Measurements from ENCODE around the gene CYTIP.

Gene CYTIP

GRCh38 chr2:157460897-157461296 lies 17.0 kb upstream of the CYTIP start:
- DNase-seq = no peak

- no peak for DNase-seq
Measured at GRCh38 chr2:157460384-157460837, 16.5 kb upstream of the CYTIP start.

DNA sequence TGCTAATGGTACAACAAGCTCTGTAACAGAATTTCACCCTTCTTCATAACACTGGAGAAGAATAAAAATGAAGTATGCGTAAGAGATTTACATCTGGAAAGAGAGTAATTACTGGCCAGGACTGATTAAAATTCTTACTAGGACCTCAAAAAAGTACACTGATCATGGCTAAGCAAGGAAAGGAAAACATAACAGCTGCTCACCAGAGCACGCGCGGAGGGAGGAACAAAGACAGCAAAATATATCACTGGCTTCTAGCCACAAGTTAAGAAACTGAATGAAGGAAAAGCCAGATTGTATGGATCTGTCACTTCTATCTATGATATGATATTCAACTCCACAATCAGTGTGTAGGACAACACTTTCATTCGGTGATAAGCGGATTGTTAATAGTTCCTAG lies 15.6 kb upstream of the CYTIP start:
- no peak for DNase-seq

DNA sequence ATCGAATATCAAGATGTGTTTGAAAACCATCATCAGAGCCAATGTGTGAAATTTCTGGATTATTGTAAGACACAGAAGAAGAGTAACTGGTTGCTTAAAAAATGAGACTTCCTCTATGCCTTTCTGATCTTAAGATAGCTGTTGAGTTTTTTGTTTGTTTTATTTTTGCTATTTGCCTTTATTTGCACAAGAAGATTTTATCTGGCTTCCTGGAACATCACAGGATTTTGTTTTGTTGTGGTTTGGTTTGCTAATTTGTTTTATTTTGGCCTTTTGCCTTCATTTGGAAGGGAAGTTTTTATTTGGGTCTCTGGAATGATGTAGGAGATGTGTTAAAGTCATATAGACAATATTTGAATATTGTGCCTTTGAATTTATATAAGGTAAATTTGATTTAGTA lies 3.9 kb upstream of the CYTIP start:
- DNase-seq = no peak

DNA sequence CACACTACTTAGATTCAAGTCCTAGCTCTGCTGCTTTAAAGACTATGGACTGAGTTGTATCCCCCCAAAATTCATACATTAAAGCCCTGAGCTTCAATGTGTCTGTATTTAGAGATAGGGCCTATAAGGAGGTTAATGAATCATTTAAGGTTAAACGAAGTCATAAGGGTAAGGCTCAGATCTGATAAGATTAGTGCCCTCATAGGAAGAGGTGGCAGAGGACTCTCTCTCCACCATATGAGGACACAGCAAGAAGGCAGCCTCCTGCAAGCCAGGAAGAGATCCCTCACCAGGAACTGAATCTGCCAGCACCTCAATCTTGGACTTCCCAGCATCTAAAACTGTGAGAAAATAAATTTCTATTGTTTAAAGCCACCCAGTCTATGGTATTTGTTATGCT lies 3.1 kb upstream of the CYTIP start:
- no peak for DNase-seq

DNA sequence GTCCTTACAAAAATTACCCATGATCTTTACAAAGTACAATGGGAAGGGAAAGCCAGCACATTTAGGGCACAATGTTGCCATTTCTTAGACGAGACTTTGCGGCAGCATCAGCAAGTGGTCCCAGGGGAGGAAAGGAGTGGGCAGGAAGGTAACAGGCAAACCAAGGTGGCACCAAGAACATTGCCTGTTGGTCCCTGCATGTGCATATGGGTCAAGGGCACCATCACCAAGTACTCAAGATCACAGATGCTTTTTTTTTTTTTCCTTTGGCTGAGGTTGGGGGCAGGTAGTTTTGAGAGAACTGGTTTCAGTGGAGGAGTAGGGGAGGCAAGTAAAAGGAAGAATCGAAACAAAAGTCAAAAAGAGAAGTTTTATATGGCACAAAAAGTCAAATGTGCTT lies 752 bp upstream of the CYTIP start:
- no peak for DNase-seq

- no peak for DNase-seq
Measured at GRCh38 chr2:157443090-157443489, 799 bp downstream of the CYTIP start.

DNA sequence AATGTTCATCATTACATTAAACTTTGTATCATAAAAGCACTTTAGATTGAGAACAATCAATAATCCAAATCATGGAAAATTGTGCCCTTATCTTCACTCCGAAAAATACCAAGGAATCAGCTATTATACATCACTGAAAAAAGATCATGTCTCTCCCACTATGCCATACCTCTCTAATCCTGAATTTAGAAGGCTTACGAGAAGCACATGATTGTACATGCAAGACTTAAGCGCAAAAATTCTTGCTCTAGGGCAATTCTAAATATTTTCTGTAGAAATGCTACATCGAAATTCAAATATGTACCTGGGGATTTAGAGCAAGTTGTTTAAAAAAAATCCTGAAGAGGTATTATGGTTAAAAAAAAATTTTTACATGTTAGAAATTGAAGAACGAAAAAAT lies 1.3 kb downstream of the CYTIP start:
- DNase-seq = no peak

DNA sequence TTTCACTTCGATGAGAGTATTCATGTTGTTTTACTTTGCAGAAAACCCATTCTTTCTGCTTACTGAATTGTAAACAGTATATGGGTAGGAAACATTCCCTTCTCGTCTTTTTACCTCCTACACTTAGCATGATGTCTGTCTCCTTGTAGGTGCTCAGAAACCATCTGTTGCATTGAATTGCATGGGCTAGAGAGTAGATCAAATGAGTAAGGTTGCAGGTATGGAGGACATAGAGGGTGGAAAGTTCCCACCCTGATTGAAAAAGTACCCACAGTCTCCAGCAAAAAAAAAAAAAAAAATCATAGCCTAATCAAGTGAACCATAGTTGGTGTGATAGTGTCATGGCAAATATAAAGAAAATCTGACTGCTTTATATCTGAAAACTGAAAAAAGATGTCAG lies 1.7 kb downstream of the CYTIP start:
- DNase-seq = no peak

DNA sequence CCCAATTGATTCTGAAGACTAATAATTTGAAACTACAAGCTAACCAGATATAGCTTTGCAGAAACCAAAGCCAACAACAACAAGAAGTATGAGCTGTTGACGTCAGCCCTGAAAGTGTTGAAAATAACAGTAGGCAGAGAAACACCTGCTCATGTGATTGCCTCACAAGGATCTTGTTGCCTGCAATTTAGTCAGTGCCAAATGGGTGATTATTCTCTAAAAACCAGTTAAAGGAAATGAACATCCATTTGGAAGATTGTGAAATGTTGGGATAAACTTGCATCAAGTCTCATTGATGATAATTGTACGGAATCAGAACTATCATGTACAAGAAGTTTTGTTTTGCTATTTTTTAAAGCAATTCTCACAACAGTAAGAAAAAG lies 2.8 kb downstream of the CYTIP start:
- DNase-seq = peak; percentile 51

DNA sequence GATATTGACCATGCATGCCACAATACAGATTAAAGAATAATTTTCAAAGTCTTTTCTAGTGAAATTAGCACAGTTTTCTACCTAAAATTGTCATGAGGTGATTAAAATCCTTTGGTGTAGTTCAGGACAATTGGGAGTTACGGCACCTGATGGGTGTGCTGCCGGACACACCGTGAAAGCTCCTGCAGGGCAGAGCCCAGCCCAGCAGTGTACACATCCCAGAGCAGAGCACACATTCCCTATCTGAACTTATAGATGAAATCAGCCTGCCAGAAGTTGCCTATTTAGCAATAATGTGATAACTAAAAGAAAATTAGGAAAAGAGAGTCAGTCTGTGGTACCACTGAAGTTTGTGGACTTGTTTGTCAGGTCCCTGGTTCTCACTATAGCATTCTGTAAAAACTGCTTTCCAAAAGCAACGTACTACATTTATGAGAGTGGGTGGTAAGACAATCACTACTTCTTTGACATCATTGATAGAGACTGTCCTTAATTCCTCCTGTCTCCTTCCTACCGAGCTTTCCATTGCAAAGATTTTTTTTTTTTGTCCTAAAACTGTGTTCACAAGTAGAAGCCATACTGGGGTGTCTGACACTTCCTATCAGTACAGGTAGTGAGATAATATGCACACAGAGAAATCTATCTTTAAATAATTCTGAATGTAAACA lies 3.4 kb downstream of the CYTIP start:
- no peak for DNase-seq

- no peak for DNase-seq
Measured at GRCh38 chr2:157439824-157440186, 4.1 kb downstream of the CYTIP start.

DNA sequence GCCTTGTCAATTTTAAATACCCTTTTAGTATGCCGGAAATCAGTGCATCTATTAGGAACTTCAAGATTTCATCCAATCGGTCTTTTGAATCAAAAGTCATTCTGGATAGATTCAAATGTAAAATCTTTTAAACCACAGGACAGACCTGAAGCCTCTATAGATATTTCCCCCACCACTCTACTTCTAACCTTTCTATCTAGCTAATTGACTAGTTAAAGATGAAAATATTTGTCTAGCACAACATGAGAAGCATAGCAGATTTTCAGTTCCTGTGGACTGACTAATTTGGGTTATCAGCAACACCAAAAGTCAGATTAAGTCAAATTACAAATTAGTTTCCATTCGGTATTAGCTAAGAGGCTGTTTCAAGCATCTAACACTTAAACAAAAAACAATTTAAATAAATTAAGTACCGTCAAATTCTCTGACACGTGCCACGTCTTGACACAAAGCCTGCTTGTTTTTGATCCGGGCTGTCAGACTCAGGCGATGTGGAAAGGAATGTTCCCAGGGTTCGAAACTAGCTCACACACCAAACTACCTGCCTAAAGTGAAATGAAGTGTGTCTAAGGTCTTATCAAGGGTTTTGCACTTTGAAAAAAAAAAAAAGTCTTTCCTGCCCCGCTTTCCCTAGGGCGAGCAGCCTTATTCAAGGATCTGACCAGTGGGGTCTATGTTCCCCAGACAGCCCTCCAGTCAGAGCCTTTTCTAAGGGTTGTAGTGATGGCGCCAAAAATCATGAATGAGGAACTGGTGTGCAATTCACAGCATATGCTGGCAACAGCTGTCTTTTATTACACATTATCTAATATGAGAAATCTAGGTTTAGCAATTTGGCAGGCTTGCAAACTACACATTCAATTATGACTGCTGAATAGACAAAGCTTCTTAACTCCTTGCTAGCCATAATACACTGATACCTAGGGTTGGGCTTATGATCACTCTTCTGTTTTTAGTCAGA lies 4.7 kb downstream of the CYTIP start:
- DNase-seq = peak; percentile 33

GRCh38 chr2:157433394-157433793 lies 10.5 kb downstream of the CYTIP start:
- DNase-seq = no peak

DNA sequence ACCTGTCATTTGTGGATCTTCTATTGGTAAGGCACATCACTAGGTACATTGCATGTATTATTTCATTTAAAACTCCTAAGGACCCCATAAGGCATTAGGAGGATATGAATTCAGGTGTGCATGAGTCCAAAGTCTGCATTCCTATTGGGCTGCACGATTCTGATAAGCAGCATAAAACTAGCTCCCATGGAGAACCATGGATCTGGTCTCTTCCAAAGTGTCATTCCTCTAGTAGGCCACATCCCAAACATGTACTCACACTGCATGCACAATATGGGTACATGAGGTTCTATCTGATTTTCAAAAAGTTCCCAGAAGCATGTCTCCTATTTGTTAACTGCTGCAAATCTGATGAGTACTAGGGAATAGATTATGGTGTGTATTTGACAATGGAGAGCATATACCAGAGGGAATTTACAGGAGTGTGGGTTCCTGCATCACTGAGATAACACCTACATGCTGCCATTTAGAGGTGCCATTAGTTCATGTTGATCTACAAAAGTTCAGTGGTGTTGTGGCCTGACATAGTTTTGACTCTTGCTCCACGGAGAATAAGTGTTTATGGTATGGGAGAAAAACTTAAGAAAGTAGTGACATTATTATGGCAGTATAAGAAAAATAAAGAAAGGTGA lies 11.3 kb downstream of the CYTIP start:
- DNase-seq = no peak

GRCh38 chr2:157431176-157431575 lies 12.7 kb downstream of the CYTIP start:
- no peak for DNase-seq

GRCh38 chr2:157428500-157429175 lies 15.3 kb downstream of the CYTIP start:
- no peak for DNase-seq

DNA sequence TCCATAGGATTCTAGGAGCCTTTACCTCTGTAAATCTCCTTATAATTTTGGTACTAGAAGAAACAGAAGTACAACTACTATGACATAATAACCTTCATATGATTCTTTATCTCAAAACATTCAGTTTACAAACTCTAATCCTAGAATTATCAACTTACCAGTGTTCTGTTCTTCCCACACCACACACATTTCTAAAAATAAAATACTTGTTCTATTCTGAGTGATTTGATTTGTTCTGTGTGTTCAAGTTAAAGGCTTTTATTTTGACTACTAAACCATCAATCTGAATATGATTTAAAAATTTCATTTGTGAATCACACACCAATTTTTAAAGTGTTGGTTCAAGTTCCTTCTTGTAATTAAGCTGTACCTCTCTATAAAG lies 16.0 kb downstream of the CYTIP start:
- no peak for DNase-seq

DNA sequence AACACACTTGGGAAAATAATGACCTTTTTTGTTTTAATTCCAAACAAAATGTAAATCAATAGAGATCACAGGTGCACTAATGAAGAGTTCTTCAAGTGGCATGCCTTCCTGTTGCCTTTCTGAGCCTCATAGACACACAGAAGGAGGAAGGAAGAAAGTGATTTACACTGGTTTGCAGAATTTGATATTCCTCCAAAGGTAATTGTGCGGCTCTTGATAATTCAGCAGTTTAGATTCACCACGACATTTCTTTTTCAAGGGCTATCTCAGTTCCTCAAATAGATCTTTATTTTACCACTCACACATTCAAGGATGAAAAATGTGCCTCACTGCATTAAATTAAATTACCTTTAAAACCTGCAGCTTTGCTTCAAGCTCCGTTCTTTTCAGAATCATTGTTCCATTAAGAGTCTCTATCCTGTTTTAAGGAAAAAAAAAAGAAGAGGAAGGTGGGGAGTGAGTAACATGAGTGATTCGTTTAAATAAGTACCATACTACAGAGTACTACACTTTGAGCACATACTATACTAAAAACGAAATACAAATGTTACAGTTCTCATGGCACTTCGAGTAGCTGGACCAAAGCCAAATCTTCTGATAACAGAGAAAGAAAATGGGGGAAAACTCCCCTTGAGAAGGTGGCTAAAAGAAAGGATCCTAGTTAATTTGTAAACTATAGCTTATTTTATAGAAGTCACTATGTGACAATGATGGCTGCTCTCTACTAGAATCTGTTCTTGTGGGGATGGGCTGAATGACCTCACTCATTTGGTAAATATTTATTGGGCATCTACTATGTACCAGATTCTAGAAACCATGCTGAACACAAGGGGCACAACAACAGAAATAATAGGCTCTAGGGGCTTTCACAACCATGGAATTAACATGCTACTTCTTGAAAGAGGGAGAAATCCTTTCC lies 16.6 kb downstream of the CYTIP start:
- DNase-seq = no peak

DNA sequence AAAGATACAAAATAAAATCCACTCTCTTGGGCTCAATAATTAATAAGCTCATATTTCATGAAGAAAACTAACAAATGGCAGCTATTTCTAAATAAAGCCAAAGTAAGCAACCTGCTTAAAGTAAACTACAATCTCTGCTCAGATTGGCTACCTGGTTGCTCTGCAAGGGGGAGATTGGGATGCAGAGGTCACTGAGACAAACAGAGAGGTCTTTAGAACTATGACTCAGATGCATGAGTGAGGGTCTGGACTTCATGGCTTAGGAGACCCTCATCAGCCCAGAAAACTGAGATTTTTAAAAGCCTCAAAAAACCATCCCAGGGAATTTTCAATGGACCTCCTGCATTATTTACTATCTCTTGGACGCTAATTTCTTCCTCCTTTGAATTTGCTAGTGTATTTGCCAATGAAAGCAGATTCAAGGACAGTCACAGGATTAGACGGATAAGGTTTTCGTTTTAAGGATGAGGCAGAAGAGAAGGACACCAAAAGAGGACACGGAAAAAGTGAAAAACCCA lies 17.4 kb downstream of the CYTIP start:
- DNase-seq = no peak

- no peak for DNase-seq
Measured at GRCh38 chr2:157424374-157424773, 19.5 kb downstream of the CYTIP start.

- no peak for DNase-seq
Measured at GRCh38 chr2:157421964-157422363, 21.9 kb downstream of the CYTIP start.

All from NCI-H2029 (cell line).